ENCODE results near the gene C5orf34. TPM values are rescaled to one million over a fixed set of nuclear protein-coding genes. Genes with fewer than 3 reads are reported as not detected.
"Not testable (repeated sequence)": the region's sequence is repeated elsewhere in the genome, so short reads cannot be mapped to it uniquely, and the experiment has no call there.

C5orf34 gene
- total RNA-seq, 1 donor from 2014 or later = 4.9 TPM

DNA sequence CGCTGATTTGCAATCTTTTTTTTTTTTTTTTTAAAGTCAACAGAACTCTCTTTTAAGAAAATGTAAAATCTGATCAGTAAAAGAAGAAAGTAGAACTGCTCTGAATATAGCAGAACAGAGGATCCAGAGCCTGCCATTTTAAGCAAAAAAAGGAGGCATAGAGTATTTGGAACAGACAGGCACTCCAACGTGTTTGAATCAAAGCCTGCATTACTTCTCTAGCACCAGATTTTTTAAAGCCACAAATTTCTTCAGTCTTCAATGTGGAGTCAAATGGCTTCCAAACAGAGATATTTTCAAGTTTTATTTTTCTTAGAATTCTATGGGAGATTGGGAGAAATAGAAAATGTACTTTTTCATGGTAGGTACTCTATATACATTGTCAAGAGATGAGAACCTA, 36.8 kb upstream of the C5orf34 start:
- H3K36me3 Mint-ChIP-seq (ENCODE audit: insufficient read depth) = peaks cover 16% of the 10 kb centered on the region
- H3K27ac Mint-ChIP-seq = no peak overlapping the region
- TF ChIP-seq, protein P1, sequence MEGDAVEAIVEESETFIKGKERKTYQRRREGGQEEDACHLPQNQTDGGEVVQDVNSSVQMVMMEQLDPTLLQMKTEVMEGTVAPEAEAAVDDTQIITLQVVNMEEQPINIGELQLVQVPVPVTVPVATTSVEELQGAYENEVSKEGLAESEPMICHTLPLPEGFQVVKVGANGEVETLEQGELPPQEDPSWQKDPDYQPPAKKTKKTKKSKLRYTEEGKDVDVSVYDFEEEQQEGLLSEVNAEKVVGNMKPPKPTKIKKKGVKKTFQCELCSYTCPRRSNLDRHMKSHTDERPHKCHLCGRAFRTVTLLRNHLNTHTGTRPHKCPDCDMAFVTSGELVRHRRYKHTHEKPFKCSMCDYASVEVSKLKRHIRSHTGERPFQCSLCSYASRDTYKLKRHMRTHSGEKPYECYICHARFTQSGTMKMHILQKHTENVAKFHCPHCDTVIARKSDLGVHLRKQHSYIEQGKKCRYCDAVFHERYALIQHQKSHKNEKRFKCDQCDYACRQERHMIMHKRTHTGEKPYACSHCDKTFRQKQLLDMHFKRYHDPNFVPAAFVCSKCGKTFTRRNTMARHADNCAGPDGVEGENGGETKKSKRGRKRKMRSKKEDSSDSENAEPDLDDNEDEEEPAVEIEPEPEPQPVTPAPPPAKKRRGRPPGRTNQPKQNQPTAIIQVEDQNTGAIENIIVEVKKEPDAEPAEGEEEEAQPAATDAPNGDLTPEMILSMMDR (IDR thresholded peaks at IDR 0.05; ENCODE audit: unreplicated experiment) = no peak
- no peak overlapping the region for H3K4me3 Mint-ChIP-seq (ENCODE audit: low read depth)
- no peaks in the 10 kb centered on the region for H3K27me3 Mint-ChIP-seq
- H3K4me1 Mint-ChIP-seq (ENCODE audit: low read depth) = peaks cover 12% of the 10 kb centered on the region
- no peaks in the 10 kb centered on the region for H3K9me3 Mint-ChIP-seq (ENCODE audit: low read depth)
- no peak for DNase-seq (ENCODE audit: low spot score, unreplicated experiment)

DNA sequence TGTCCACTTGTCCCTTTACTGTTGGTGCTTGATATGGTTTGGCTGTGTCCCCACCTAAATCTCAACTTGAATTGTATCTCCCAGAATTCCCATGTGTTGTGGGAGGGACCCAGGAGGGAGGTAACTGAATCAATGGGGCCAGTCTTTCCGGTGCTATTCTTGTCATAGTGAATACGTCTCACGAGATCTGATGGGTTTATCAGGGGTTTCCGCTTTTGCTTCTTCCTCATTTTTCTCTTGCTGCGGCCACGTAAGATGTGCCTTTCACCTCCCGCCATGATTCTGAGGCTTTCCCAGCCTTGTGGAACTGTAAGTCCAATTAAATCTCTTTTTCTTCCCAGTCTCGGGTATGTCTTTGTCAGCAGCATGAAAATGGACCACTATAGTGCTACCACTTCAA, 34.3 kb upstream of the C5orf34 start:
- peaks cover 26% of the 10 kb centered on the region for H3K36me3 Mint-ChIP-seq (ENCODE audit: insufficient read depth)
- not testable (repeated sequence) for H3K27ac Mint-ChIP-seq; H3K9me3 Mint-ChIP-seq (ENCODE audit: low read depth); DNase-seq (ENCODE audit: low spot score, unreplicated experiment); H3K27me3 Mint-ChIP-seq; H3K4me1 Mint-ChIP-seq (ENCODE audit: low read depth); H3K4me3 Mint-ChIP-seq (ENCODE audit: low read depth)

DNA sequence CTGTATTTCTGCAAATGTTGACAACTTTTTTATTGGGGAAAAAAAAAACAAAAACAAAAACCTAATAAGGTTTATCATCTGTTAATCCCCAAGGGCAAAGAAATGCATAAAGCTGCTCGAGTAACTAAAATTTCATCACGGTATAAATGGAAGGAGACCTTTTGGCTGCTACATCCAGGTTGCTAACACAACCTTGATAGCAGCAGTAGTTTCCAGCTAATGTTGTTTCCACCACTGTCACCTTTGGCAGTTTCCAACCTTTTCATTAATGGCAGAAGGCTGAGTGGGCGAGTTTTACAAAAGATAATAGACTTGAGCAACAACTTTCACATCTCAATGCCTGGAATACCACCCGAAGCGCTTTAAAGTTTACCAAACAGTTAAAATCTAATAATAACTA, 33.4 kb upstream of the C5orf34 start:
- Mint-ChIP-seq H3K36me3 (ENCODE audit: insufficient read depth) (peaks cover 30% of the 10 kb centered on the region), H3K9me3 (ENCODE audit: low read depth) (no peaks in the 10 kb centered on the region), H3K4me3 (ENCODE audit: low read depth) (no peak overlapping the region), H3K27ac (no peak overlapping the region), H3K4me1 (ENCODE audit: low read depth) (peaks cover 6% of the 10 kb centered on the region), H3K27me3 (no peaks in the 10 kb centered on the region)
- TF ChIP-seq, protein P1 (IDR thresholded peaks at IDR 0.05; ENCODE audit: unreplicated experiment) = no peak
- DNase-seq (ENCODE audit: low spot score, unreplicated experiment) = no peak

DNA sequence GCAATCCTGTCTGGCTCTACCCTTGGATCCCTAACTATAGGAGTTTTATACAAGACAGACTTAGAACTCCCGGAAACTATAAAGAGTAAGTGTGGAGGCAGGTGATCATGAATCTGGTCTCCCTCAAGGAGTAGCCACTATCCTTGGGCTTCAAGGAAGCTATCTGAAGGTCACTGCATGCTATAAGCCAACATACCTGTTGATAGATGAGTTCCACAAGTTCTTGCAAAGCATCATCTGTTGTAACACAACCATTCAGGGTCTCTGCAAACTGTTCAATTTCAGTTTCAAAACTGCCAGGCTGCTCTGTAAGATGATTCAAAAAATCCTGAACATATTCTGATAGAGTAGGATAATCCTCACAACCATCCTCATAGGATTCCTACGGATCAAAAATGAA, 32.6 kb upstream of the C5orf34 start:
- H3K36me3 Mint-ChIP-seq (ENCODE audit: insufficient read depth) = peaks cover 34% of the 10 kb centered on the region
- no peaks in the 10 kb centered on the region for H3K27me3 Mint-ChIP-seq
- peaks cover 6% of the 10 kb centered on the region for H3K4me1 Mint-ChIP-seq (ENCODE audit: low read depth)
- no peak for DNase-seq (ENCODE audit: low spot score, unreplicated experiment)
- H3K27ac Mint-ChIP-seq = no peak overlapping the region
- no peaks in the 10 kb centered on the region for H3K9me3 Mint-ChIP-seq (ENCODE audit: low read depth)
- H3K4me3 Mint-ChIP-seq (ENCODE audit: low read depth) = no peak overlapping the region
- TF ChIP-seq, protein P1 (IDR thresholded peaks at IDR 0.05; ENCODE audit: unreplicated experiment) = no peak

DNA sequence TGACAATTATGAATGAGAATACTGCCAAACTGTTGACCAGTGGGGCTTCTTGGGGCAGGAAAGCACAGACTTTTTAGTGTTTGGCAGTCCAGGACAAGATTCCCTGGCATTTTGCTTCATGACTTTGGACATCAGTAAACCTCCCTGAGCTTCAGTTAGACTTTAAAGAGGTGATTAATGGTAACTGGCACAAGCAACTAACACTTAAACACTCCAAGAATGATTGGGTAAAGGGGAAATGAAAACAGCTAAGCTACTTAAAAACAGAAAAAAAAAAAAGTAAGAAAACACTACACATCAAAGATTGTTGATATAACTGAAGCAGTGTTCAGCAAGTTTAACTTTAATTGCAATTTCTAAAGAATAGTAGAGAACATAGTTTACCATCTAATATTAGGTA, 28.5 kb upstream of the C5orf34 start:
- DNase-seq (ENCODE audit: low spot score, unreplicated experiment) = no peak
- H3K9me3 Mint-ChIP-seq (ENCODE audit: low read depth) = no peaks in the 10 kb centered on the region

DNA sequence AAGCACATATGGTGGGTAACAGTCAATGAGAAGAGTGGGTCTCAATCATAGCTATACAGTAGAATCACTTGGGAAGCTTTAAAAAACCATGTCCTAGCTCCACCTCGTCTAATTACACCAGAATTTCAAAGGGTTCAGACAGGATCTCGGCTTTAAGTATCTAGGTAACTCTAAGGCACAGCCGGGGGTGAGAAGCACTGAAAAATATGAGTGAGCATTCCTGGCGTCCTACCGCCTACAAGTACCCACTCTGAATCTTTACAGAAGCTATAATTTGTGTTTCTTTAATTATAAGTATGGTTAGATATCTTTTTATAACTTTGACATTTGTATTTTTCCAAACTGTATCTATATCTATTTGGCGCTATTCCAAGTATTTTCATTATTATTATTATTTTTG, 25.8 kb upstream of the C5orf34 start:
- Mint-ChIP-seq H3K27me3 (no peaks in the 10 kb centered on the region), H3K4me3 (ENCODE audit: low read depth) (no peak overlapping the region), H3K9me3 (ENCODE audit: low read depth) (no peaks in the 10 kb centered on the region), H3K4me1 (ENCODE audit: low read depth) (peaks cover 11% of the 10 kb centered on the region), H3K27ac (peak overlapping the region; percentile 62), H3K36me3 (ENCODE audit: insufficient read depth) (peaks cover 35% of the 10 kb centered on the region)
- TF ChIP-seq, protein P1 (IDR thresholded peaks at IDR 0.05; ENCODE audit: unreplicated experiment) = no peak
- no peak for DNase-seq (ENCODE audit: low spot score, unreplicated experiment)

More for the DNA sequence above, 28.5 kb upstream of the C5orf34 start:
- peak overlapping the region; percentile 50 for H3K27ac Mint-ChIP-seq
- H3K4me3 Mint-ChIP-seq (ENCODE audit: low read depth) = no peak overlapping the region
- H3K36me3 Mint-ChIP-seq (ENCODE audit: insufficient read depth) = peaks cover 38% of the 10 kb centered on the region
- peaks cover 11% of the 10 kb centered on the region for H3K4me1 Mint-ChIP-seq (ENCODE audit: low read depth)
- no peaks in the 10 kb centered on the region for H3K27me3 Mint-ChIP-seq
- TF ChIP-seq, protein P1 (IDR thresholded peaks at IDR 0.05; ENCODE audit: unreplicated experiment) = no peak
